22Rv1 (cell line): Measurements from ENCODE around the gene TMSB15A.
A peak's percentile ranks its signal among the peaks of the same experiment; 100 is the strongest.
"Not testable (repeated sequence)": the region's sequence is repeated elsewhere in the genome, so short reads cannot be mapped to it uniquely, and the experiment has no call there.

ENCODE experiments used
- H3K27ac ChIP-seq: fragments of 450-650 bp; 2 replicates; pipeline ENCODE4 v1.5.1; 2017
- ZFX ChIP-seq: fragments of 450-650 bp; IDR thresholded peaks from 2 replicates; pipeline ENCODE4 v1.6.1; 2017; ENCODE audit warnings: antibody characterized with exemption, borderline replicate concordance
- TF ChIP-seq, protein P1 (sequence below): fragments of 450-650 bp; IDR thresholded peaks from 2 replicates; pipeline ENCODE4 v1.5.1; 2017; ENCODE audit warnings: mild to moderate bottlenecking

The TMSB15A gene

DNA sequence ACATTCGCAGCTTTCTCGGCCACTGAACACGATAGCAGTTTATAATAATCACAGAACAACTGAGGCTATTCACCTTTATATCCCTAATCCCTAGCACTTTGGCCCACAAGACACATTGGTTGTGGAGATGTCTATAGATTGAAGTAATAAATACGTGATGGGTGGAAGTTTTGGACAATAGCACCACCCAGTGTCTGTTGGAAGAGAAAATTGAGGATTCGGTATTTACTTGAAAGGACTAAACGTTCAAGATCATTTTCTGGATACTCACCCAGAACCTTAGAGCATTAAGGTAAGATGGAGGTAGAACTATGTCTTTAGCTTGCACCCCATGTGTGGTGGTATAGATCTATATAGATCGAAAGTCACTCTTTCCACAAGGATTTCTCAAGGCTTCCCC, 787 bp upstream of the TMSB15A start:
- no peak for TF ChIP-seq ZFX
- TF ChIP-seq, protein P1, sequence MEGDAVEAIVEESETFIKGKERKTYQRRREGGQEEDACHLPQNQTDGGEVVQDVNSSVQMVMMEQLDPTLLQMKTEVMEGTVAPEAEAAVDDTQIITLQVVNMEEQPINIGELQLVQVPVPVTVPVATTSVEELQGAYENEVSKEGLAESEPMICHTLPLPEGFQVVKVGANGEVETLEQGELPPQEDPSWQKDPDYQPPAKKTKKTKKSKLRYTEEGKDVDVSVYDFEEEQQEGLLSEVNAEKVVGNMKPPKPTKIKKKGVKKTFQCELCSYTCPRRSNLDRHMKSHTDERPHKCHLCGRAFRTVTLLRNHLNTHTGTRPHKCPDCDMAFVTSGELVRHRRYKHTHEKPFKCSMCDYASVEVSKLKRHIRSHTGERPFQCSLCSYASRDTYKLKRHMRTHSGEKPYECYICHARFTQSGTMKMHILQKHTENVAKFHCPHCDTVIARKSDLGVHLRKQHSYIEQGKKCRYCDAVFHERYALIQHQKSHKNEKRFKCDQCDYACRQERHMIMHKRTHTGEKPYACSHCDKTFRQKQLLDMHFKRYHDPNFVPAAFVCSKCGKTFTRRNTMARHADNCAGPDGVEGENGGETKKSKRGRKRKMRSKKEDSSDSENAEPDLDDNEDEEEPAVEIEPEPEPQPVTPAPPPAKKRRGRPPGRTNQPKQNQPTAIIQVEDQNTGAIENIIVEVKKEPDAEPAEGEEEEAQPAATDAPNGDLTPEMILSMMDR, result peak; percentile 32
- no peak overlapping the region for H3K27ac ChIP-seq

DNA sequence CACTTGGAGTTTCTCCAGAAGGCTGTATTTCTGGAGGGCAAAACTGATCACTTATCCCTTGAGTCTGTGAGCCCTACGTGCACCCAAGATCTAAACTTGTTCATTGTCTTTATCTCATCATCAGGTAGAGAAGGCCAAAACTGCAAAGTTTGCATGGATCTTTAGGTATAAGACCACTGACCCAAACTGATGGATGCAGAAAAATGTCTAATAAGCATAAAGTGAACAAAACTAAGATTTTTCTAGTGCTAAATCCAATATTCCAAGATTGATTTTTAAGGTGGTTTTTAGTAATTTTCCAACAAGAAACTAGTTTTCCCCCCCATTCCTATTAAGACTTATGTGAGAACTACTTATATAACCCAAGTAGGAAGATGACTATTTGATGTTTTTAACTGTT, 2.0 kb downstream of the TMSB15A start:
- H3K27ac ChIP-seq, result no peak overlapping the region

DNA sequence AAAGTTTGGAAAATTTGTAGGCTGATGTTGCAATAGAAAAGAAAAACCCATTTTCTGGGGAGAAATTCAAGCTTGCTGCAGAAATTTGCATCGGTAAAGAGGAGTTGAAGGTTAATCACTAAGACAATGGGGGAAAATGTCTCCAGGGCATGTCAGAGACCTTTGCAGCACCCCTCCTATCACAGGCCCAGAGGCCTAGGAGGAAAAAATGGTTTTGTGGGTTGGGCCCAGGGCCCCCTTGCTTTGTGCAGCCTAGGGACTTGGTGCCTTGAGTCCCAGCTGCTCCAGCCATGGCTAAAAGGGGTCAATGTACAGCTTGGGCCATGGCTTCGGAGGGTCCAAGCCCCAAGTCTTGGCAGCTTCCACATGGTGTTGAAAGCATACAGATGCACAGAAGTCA, 17.8 kb downstream of the TMSB15A start:
- H3K27ac ChIP-seq, result no peak overlapping the region
- no peak for TF ChIP-seq ZFX
- TF ChIP-seq, protein P1, result no peak

More for the DNA sequence above, 2.0 kb downstream of the TMSB15A start:
- TF ChIP-seq, protein P1, result no peak
- TF ChIP-seq ZFX, result no peak

DNA sequence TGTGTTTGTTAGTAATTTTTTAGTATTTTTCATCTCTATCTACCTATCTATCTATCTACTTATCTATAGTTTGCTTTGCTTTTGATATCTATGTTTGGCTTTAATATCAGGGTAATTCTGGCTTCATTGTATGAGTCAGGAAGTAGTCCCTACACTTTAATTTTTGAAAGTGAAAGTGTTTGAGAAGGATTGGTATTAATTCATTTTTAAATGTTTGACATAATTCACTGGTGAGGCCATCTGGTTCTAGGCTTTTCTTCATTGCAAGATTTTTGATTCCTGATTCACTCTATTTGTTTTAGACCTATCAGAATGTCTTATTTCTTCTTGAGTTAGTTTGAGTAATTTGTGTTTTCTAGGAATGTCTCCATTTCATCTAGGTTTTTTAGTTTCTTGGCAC, 24.8 kb downstream of the TMSB15A start:
- no peak for TF ChIP-seq ZFX
- TF ChIP-seq, protein P1, result no peak

DNA sequence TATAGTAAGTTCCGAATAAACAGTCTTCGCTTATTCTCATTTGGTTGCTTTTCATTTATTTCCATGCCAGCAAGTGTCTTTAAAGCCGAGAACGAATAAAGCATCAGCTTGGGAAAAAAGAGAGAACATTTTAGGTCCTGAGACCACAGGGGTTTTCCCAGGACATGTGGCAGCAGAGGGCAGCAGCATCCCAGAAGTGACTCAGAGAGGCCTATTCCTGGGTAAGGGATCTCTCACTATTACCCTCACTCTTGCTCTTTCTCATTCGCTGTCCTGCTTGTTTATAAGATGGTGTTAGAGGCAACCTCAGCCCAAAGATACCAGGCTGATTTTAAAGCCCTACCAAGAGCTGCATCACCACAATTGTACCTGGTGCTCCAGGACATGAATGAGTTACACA, 37.8 kb downstream of the TMSB15A start:
- not testable (repeated sequence) for H3K27ac ChIP-seq

More for the DNA sequence above, 24.8 kb downstream of the TMSB15A start:
- no peak overlapping the region for H3K27ac ChIP-seq

DNA sequence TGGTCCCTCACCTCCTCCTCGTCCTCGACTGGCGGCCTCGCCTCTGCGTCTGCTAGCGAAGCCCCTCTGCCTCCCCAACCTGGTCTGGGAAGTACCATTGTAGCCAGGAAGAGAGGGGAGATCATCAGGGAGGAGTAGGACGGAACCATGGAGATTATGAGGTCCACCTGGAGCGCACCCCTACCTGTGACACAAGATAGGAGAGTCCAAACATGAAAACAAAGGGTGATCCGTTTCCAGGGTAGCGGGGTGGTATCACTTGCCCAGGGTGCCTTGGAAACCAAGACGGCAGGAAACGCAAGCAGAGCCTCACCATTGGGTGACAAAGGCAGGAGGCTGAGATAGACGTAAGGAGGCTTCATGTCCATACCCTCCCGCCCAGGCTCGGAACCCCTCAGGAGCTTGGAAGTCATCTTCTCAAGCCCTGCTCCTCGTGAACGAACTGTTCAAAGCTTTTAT, 44.7 kb downstream of the TMSB15A start, which contains the start of gene TCP11X2:
TSS of gene TCP11X2 (minus strand) at position 51 of the 459 bp plus-strand sequence.
- not testable (repeated sequence) for H3K27ac ChIP-seq

DNA sequence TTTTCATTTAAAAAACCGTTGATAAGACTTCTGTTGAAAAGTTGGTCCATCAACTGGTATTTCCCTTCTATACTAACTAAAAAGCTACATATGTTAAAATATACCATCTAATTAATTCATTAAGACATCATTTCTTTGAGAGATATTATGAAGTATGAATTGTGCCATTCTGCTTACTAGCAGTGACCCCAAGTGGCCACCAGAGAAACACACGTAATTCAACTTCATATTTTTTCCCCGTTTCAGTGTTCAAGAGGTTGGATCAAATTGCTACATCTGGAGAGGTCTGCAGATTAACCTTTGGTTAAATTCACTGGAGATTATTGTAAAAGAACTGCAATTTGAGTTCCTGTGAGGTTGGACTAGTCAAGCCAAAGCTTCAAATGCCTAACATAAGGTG, 46.3 kb downstream of the TMSB15A start:
- H3K27ac ChIP-seq, result not testable (repeated sequence)
